HT1080 (cell line): ENCODE results near the gene IDNK. TPM values are rescaled to one million over a fixed set of nuclear protein-coding genes. Genes with fewer than 3 reads are reported as not detected.

ENCODE experiments used
- DNase-seq: peaks from one replicate; pipeline ENCODE4 v3.0.0-alpha.2; 2015; ENCODE audit warnings: low read depth
- total RNA-seq: library from RNA; depleted of rRNA; stranded (reverse); fragments of >200 nt; shearing (Covaris generic); gene quantifications from 2 replicates; pipeline ENCODE4 v1.2.3, GENCODE V29; 2014

The IDNK gene
- total RNA-seq, 1 experiment from 2014 or later, result 2.2 TPM

- DNase-seq, result no peak
Measured at GRCh38 chr9:83633255-83633654, 10.3 kb downstream of the IDNK start.

GRCh38 chr9:83633676-83634075 lies 10.7 kb downstream of the IDNK start:
- DNase-seq, result no peak

- no peak for DNase-seq
Measured at GRCh38 chr9:83636813-83637212, 13.9 kb downstream of the IDNK start.

GRCh38 chr9:83637389-83637788 lies 14.4 kb downstream of the IDNK start:
- no peak for DNase-seq

GRCh38 chr9:83639266-83639665 lies 16.3 kb downstream of the IDNK start:
- no peak for DNase-seq

- no peak for DNase-seq
Measured at GRCh38 chr9:83642793-83643192, 19.9 kb downstream of the IDNK start.

GRCh38 chr9:83646500-83647239 lies 23.7 kb downstream of the IDNK start:
- no peak for DNase-seq

- DNase-seq, result peak; percentile 38
Measured at GRCh38 chr9:83649080-83649479, 26.1 kb downstream of the IDNK start.

- no peak for DNase-seq
Measured at GRCh38 chr9:83649515-83649914, 26.6 kb downstream of the IDNK start.

GRCh38 chr9:83651558-83651957 lies 28.6 kb downstream of the IDNK start:
- no peak for DNase-seq

- DNase-seq, result no peak
Measured at GRCh38 chr9:83652433-83652832, 29.5 kb downstream of the IDNK start.

GRCh38 chr9:83655433-83655832 lies 32.5 kb downstream of the IDNK start:
- DNase-seq, result no peak

GRCh38 chr9:83656032-83656680 lies 33.2 kb downstream of the IDNK start:
- no peak for DNase-seq

GRCh38 chr9:83656952-83657351 lies 34.0 kb downstream of the IDNK start:
- no peak for DNase-seq

- no peak for DNase-seq
Measured at GRCh38 chr9:83662933-83663332, 40.0 kb downstream of the IDNK start.

GRCh38 chr9:83665580-83666200 lies 42.7 kb downstream of the IDNK start:
- no peak for DNase-seq

- DNase-seq, result no peak
Measured at GRCh38 chr9:83669067-83669466, 46.1 kb downstream of the IDNK start.

- DNase-seq, result no peak
Measured at GRCh38 chr9:83670381-83670780, 47.4 kb downstream of the IDNK start.

- DNase-seq, result no peak
Measured at GRCh38 chr9:83671451-83671850, 48.5 kb downstream of the IDNK start.

- DNase-seq, result no peak
Measured at GRCh38 chr9:83675466-83675865, 52.5 kb downstream of the IDNK start.

GRCh38 chr9:83677596-83677995 lies 54.7 kb downstream of the IDNK start:
- DNase-seq, result no peak

GRCh38 chr9:83680233-83680632 lies 57.3 kb downstream of the IDNK start:
- no peak for DNase-seq

- DNase-seq, result no peak
Measured at GRCh38 chr9:83681490-83681889, 58.5 kb downstream of the IDNK start.
